ENCODE data around the gene GNB1. TPM values are rescaled to one million over a fixed set of nuclear protein-coding genes. Genes with fewer than 3 reads are reported as not detected.
"Not testable (repeated sequence)": the region's sequence is repeated elsewhere in the genome, so short reads cannot be mapped to it uniquely, and the experiment has no call there.

The GNB1 gene
- total RNA-seq, 1 donor from 2014 or later = 328 TPM

DNA sequence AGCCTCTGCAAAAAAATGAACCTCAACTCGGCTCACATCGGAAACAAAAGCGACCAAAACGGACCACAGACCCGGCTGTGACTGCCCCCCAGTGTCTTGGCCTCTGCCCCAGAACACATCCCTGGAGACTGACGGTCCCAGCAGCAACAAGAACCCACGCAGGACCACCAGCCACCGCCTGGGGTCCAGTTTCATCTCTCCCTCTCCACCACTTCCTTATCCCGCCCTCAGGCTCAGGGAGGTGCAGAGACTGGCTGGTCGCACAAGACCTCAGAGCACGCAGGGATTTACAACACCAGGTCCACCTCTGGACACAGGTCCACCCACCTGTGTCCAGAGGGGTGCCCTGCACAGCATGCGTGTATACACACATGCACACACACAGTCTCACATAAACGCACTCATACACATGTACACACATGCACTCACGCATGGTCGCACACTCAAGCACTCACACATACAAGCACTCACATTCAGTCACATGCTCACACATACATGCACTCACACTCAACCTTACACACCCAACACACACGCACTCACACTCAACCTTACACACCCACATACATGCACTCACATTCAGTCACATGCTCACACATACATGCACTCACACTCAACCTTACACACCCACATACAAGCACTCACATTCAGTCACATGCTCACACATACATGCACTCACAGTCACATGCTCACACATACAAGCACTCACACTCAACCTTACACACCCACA lies 46.8 kb upstream of the GNB1 start:
- intact Hi-C loops (cut with DNase I) = no loop called here

DNA sequence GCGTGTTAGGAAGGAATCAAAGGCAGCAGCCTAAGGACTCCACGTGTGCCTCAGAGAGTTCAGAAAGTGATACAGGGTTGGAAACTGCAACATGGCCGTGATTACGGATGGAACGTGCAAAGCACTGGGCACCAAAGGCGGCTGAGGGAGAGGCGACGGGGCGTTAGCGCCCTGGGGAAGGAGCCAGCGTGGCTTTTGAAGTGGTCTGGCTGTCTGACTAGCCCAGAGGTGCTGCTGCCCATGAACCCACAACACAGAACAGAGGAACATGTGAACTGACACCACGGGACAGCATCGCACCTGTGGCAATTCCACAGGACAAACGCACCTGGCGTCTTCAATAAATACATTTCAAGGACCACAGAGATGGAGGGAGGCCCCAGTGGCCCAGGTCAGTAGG lies 46.2 kb upstream of the GNB1 start:
- Histone ChIP-seq H3K4me1 (no peaks in the 10 kb centered on the region), H3K4me3 (no peak overlapping the region), H3K27ac (no peak overlapping the region), H3K27me3 (peaks cover 7% of the 10 kb centered on the region), H3K36me3 (no peaks in the 10 kb centered on the region), H3K9me3 (no peaks in the 10 kb centered on the region)
- TF ChIP-seq, protein P1, sequence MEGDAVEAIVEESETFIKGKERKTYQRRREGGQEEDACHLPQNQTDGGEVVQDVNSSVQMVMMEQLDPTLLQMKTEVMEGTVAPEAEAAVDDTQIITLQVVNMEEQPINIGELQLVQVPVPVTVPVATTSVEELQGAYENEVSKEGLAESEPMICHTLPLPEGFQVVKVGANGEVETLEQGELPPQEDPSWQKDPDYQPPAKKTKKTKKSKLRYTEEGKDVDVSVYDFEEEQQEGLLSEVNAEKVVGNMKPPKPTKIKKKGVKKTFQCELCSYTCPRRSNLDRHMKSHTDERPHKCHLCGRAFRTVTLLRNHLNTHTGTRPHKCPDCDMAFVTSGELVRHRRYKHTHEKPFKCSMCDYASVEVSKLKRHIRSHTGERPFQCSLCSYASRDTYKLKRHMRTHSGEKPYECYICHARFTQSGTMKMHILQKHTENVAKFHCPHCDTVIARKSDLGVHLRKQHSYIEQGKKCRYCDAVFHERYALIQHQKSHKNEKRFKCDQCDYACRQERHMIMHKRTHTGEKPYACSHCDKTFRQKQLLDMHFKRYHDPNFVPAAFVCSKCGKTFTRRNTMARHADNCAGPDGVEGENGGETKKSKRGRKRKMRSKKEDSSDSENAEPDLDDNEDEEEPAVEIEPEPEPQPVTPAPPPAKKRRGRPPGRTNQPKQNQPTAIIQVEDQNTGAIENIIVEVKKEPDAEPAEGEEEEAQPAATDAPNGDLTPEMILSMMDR (IDR thresholded peaks at IDR 0.05) = no peak
- no peak for ATAC-seq
- intact Hi-C loops (cut with DNase I) = no loop called here
- DNase-seq = no peak

More for the DNA sequence above, 46.8 kb upstream of the GNB1 start:
- Histone ChIP-seq H3K4me1 (no peaks in the 10 kb centered on the region), H3K4me3 (no peak overlapping the region), H3K27me3 (peaks cover 12% of the 10 kb centered on the region), H3K36me3 (no peaks in the 10 kb centered on the region), H3K27ac (no peak overlapping the region), H3K9me3 (no peaks in the 10 kb centered on the region)
- ATAC-seq (no peak), DNase-seq (no peak)
- TF ChIP-seq, protein P1 (IDR thresholded peaks at IDR 0.05) = no peak

DNA sequence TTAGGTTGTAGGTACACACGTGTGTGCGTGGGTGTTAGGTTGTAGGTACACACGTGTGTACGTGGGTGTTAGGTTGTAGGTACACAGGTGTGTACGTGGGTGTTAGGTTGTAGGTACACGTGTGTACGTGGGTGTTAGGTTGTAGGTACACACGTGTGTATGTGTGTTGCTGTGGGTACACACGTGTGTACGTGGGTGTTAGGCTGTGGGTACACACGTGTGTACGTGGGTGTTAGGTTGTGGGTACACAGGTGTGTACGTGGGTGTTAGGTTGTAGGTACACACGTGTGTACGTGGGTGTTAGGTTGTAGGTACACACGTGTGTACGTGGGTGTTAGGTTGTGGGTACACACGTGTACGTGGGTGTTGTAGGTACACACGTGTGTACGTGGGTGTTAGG lies 44.0 kb upstream of the GNB1 start:
- H3K4me1 ChIP-seq; H3K4me3 ChIP-seq; intact Hi-C loops (cut with DNase I); DNase-seq; H3K36me3 ChIP-seq; H3K27me3 ChIP-seq; H3K27ac ChIP-seq; ATAC-seq; H3K9me3 ChIP-seq: not testable (repeated sequence)

DNA sequence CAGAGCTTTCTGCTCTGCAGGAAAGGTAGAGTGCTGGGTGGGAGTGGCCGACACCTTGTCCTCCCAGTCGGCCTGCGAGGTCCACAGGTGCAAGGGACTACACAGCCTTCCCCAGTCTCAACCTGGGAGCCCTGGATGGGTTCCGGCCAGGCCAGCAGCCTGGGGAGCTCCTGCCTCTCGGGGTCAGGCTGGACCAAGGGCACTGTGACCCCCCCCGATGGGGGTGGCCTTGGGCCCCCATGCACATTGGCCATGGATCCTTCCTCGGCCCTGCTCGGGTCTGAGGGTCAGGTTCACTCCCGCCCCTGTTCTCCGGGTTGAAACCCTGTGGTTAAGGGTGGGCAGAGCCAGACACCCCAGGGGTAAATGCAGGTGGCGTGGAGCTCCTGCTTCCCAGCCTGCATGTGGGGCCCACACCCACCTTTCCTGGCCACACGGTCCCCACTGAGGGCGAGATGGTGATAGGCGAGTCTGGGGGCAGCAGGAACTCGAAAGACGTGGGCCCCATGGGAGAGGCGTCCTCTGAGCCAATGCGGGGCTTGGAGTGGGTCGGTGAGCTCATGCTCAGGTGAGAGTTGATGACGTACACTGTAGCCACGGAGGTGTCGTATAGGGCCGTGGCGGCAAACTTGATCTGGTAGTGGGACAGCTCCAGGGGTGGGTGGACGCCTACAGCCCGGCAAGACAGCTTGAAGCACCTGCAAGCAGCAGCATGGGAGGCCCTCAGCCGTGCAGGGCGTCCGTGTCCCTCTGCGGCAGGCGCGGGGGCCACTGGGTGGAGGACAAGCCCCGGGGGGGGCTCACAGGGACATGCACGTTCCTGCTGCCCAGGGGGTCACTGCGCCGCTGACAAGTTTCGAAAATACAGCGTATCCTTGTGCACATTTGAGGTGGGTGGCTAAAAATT lies 39.0 kb upstream of the GNB1 start:
- Histone ChIP-seq H3K4me1 (no peaks in the 10 kb centered on the region), H3K36me3 (no peaks in the 10 kb centered on the region), H3K4me3 (no peak overlapping the region), H3K27ac (no peak overlapping the region), H3K27me3 (no peaks in the 10 kb centered on the region), H3K9me3 (no peaks in the 10 kb centered on the region)
- ATAC-seq (no peak), DNase-seq (no peak)
- TF ChIP-seq, protein P1 (IDR thresholded peaks at IDR 0.05) = no peak
- intact Hi-C loops (cut with DNase I) = no loop called here

DNA sequence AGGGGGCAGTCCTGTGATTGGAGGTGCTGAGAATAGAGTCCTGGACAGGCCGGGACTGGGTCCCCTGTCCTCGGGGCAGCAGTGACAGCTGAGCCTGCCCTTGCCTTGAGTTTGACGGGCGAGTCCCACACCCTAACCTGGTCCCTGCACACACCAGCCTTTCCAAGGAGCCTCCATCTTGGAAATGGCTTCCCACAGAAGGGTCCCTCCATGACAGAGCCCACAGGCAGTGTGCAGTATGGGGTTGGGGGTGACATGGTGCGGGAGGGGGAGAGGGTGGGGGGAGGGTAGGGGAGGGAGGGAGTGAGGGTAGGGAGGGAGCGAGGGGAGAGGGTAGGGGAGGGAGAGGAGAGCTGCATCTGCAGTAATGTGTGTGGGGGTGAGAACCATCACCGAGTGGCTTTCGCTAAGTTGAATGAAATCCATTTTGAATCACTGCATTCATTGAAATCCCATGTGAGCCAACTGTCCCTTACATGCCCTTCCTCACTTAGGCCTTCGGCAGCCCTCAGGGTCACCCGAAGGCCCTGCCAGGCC lies 38.3 kb upstream of the GNB1 start:
- Histone ChIP-seq H3K4me1 (no peaks in the 10 kb centered on the region), H3K27me3 (no peaks in the 10 kb centered on the region), H3K36me3 (no peaks in the 10 kb centered on the region), H3K27ac (no peak overlapping the region), H3K4me3 (no peak overlapping the region), H3K9me3 (no peaks in the 10 kb centered on the region)
- DNase-seq (no peak), ATAC-seq (no peak)
- TF ChIP-seq, protein P1 (IDR thresholded peaks at IDR 0.05) = no peak
- intact Hi-C loops (cut with DNase I) = no loop called here
